Mesendoderm (in vitro differentiated cells): ENCODE results near the gene MAL.

Experiments
- DNase-seq: peaks from one replicate; pipeline ENCODE4 v3.0.0; 2013
- H2AK5ac ChIP-seq: 2 replicates; pipeline ENCODE4 v1.6.1; 2013; ENCODE audit warnings: low read length, inconsistent platforms
- H2BK120ac ChIP-seq: 2 replicates; pipeline ENCODE4 v1.6.1; 2013; ENCODE audit warnings: low read depth, mild to moderate bottlenecking, low read length, moderate library complexity, mixed read lengths
- H2BK15ac ChIP-seq: replicated peaks from 2 replicates; pipeline ENCODE4 v1.6.1; 2013; ENCODE audit warnings: low read depth, mild to moderate bottlenecking, moderate library complexity
- H2BK5ac ChIP-seq: 2 replicates; pipeline ENCODE4 v1.6.1; 2013; ENCODE audit warnings: low read length, inconsistent platforms
- H3K18ac ChIP-seq: 2 replicates; pipeline ENCODE4 v1.6.1; 2013; ENCODE audit warnings: mild to moderate bottlenecking, low read length, mixed read lengths
- H3K23ac ChIP-seq: one replicate; pipeline ENCODE4 v1.6.1; 2013; ENCODE audit warnings: low read length
- H3K27ac ChIP-seq: 2 replicates; pipeline ENCODE4 v1.5.1; 2013; ENCODE audit warnings: low read depth, mild to moderate bottlenecking, inconsistent platforms, low read length, moderate library complexity
- H3K27me3 ChIP-seq: 2 replicates; pipeline ENCODE4 v1.6.1; 2013; ENCODE audit warnings: low read length, control low read depth, mild to moderate bottlenecking, inconsistent platforms; ENCODE audit not compliant: insufficient read depth, poor library complexity
- H3K36me3 ChIP-seq: 2 replicates; pipeline ENCODE4 v1.6.1; 2013; ENCODE audit warnings: low read length, inconsistent platforms; ENCODE audit not compliant: control insufficient read depth, insufficient read depth
- H3K4ac ChIP-seq: one replicate; pipeline ENCODE4 v1.6.1; 2013; ENCODE audit warnings: low read depth, mild to moderate bottlenecking, low read length, moderate library complexity
- H3K4me1 ChIP-seq: 2 replicates; pipeline ENCODE4 v1.6.1; 2013; ENCODE audit warnings: low read depth, low read length, inconsistent platforms; ENCODE audit not compliant: control insufficient read depth
- H3K4me2 ChIP-seq: 2 replicates; pipeline ENCODE4 v1.6.1; 2013; ENCODE audit warnings: low read length
- H3K4me3 ChIP-seq: 2 replicates; pipeline ENCODE4 v1.5.1; 2013; ENCODE audit warnings: mild to moderate bottlenecking, low read length
- H3K56ac ChIP-seq: one replicate; pipeline ENCODE4 v1.6.1; 2013; ENCODE audit warnings: low read length
- H3K79me1 ChIP-seq: 2 replicates; pipeline ENCODE4 v1.6.1; 2013; ENCODE audit warnings: low read length, inconsistent platforms
- H3K79me2 ChIP-seq: 2 replicates; pipeline ENCODE4 v1.6.1; 2013; ENCODE audit warnings: mild to moderate bottlenecking, low read length; ENCODE audit not compliant: control insufficient read depth, insufficient read depth
- H3K9ac ChIP-seq: 2 replicates; pipeline ENCODE4 v1.6.1; 2013; ENCODE audit warnings: low read length, inconsistent platforms
- H4K5ac ChIP-seq: one replicate; pipeline ENCODE4 v1.6.1; 2013; ENCODE audit warnings: low read length
- H4K8ac ChIP-seq: one replicate; pipeline ENCODE4 v1.6.1; 2013; ENCODE audit warnings: low read depth, mild to moderate bottlenecking, control low read depth, low read length, moderate library complexity
- WGBS: extraction: QIAGEN DNeasy Blood & Tissue Kit; methylation state at CpG from one replicate; pipeline ENCODE4 v1.1.7; 2013; ENCODE audit warnings: low lambda C conversion rate, missing lambda C conversion rate; ENCODE audit not compliant: insufficient coverage; ENCODE audit errors: extremely low coverage; 5-methylcytosine and 5-hydroxymethylcytosine counted together

MAL gene

DNA sequence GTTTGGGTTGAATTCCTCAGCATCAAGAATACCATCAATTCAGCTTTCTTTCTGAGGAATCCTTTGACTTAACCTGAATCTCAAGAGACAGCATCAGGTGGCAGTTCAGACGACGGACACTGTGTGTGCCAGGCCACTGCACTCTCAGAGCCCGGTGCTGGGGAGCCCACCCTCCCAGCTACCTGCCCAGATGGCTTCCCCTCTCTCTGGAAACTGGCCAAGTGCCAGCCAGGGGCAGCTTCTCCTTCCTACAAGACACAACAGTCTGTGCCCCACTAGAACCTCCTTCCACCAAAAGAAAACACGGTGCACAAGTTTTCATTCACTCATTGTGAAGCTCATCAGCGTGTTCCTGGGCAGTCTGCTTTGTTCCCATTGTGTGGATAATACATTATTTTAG is 28.5 kb downstream of the MAL start:
- Histone ChIP-seq H2BK15ac (no peak overlapping the region), H3K18ac (no peak overlapping the region), H3K27me3 (no peaks in the 10 kb centered on the region)

DNA sequence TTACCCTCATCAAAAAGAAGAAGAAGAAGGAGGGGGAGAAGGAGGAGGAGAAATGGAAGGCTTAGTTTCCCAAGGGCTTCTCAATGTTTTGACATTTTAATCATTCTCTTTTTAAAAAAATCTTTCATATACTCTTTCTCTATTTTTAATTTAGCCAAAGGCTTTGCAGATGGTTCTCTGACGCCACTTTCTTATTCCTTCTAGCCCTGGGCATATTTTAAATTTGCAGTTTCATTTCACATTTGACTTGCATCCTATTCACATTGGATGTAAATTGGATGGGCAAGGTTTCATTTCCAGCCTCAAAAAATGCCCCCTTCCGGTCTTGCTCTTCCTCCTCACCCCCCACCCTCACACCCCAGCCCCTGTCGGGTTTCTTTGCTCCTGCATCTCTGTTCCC is 29.8 kb downstream of the MAL start:
- H3K4me3 ChIP-seq: no peak overlapping the region
- H3K4ac ChIP-seq: no peak overlapping the region
- no peaks in the 10 kb centered on the region for H3K27me3 ChIP-seq
- no peak overlapping the region for H2AK5ac ChIP-seq
- no peak overlapping the region for H3K18ac ChIP-seq
- H3K79me2 ChIP-seq: no peaks in the 10 kb centered on the region
- H3K36me3 ChIP-seq: no peaks in the 10 kb centered on the region
- no peak overlapping the region for H4K8ac ChIP-seq
- H2BK15ac ChIP-seq: no peak overlapping the region
- no peak overlapping the region for H3K9ac ChIP-seq
- DNase-seq: no peak
- H4K5ac ChIP-seq: no peak overlapping the region
- H3K4me2 ChIP-seq: no peak overlapping the region
- H3K27ac ChIP-seq: no peak overlapping the region
- WGBS: no CpG with 5 or more reads among the region's 3 CpGs
- no peak overlapping the region for H2BK120ac ChIP-seq
- H2BK5ac ChIP-seq: no peak overlapping the region
- H3K79me1 ChIP-seq: no peaks in the 10 kb centered on the region
- H3K4me1 ChIP-seq: no peaks in the 10 kb centered on the region
- no peak overlapping the region for H3K23ac ChIP-seq
- no peak overlapping the region for H3K56ac ChIP-seq

More for the DNA sequence above, 28.5 kb downstream of the MAL start:
- H3K23ac ChIP-seq: no peak overlapping the region
- no peaks in the 10 kb centered on the region for H3K4me1 ChIP-seq
- H3K4me2 ChIP-seq: no peak overlapping the region
- no peak overlapping the region for H3K4me3 ChIP-seq
- H2BK5ac ChIP-seq: no peak overlapping the region
- no peaks in the 10 kb centered on the region for H3K36me3 ChIP-seq
- no peak overlapping the region for H3K4ac ChIP-seq
- no peak overlapping the region for H3K27ac ChIP-seq
- H3K56ac ChIP-seq: no peak overlapping the region
- no peak for DNase-seq
- no peaks in the 10 kb centered on the region for H3K79me2 ChIP-seq
- no peak overlapping the region for H4K5ac ChIP-seq
- WGBS: no CpG with 5 or more reads among the region's 5 CpGs
- H2AK5ac ChIP-seq: no peak overlapping the region
- no peak overlapping the region for H2BK120ac ChIP-seq
- no peak overlapping the region for H3K9ac ChIP-seq
- H3K79me1 ChIP-seq: no peaks in the 10 kb centered on the region
- H4K8ac ChIP-seq: no peak overlapping the region

- no peak overlapping the region for H3K18ac ChIP-seq
- no peak overlapping the region for H2BK5ac ChIP-seq
- H3K79me1 ChIP-seq: no peaks in the 10 kb centered on the region
- no peak overlapping the region for H3K4ac ChIP-seq
- WGBS: no CpG with 5 or more reads among the region's 8 CpGs
- no peaks in the 10 kb centered on the region for H3K79me2 ChIP-seq
- H3K23ac ChIP-seq: no peak overlapping the region
- no peaks in the 10 kb centered on the region for H3K4me1 ChIP-seq
- H3K27ac ChIP-seq: no peak overlapping the region
- no peak overlapping the region for H2BK15ac ChIP-seq
- H2BK120ac ChIP-seq: no peak overlapping the region
- no peak overlapping the region for H3K4me2 ChIP-seq
- H2AK5ac ChIP-seq: no peak overlapping the region
- DNase-seq: no peak
- no peak overlapping the region for H4K8ac ChIP-seq
- no peak overlapping the region for H3K9ac ChIP-seq
- H3K56ac ChIP-seq: no peak overlapping the region
- H3K27me3 ChIP-seq: no peaks in the 10 kb centered on the region
- no peaks in the 10 kb centered on the region for H3K36me3 ChIP-seq
- no peak overlapping the region for H3K4me3 ChIP-seq
- no peak overlapping the region for H4K5ac ChIP-seq
Observed at GRCh38 chr2:95056044-95056443, 30.5 kb downstream of the MAL start.

- no peak overlapping the region for H3K18ac ChIP-seq
- no peak overlapping the region for H3K4me3 ChIP-seq
- no peak overlapping the region for H3K9ac ChIP-seq
- no peak overlapping the region for H4K5ac ChIP-seq
- H3K79me1 ChIP-seq: no peaks in the 10 kb centered on the region
- H3K4me2 ChIP-seq: no peak overlapping the region
- no peak overlapping the region for H3K23ac ChIP-seq
- no peak overlapping the region for H3K4ac ChIP-seq
- no peaks in the 10 kb centered on the region for H3K4me1 ChIP-seq
- no peaks in the 10 kb centered on the region for H3K79me2 ChIP-seq
- H3K36me3 ChIP-seq: no peaks in the 10 kb centered on the region
- H3K56ac ChIP-seq: no peak overlapping the region
- no peak overlapping the region for H2BK5ac ChIP-seq
- H3K27me3 ChIP-seq: no peaks in the 10 kb centered on the region
- H4K8ac ChIP-seq: no peak overlapping the region
- H2BK15ac ChIP-seq: no peak overlapping the region
- no peak overlapping the region for H3K27ac ChIP-seq
- H2AK5ac ChIP-seq: no peak overlapping the region
- DNase-seq: no peak
- no CpG with 5 or more reads among the region's 15 CpGs for WGBS
- H2BK120ac ChIP-seq: no peak overlapping the region
Observed at GRCh38 chr2:95056461-95057459, 31.3 kb downstream of the MAL start.

- WGBS: no CpG with 5 or more reads among the region's 28 CpGs
- Histone ChIP-seq H3K4me2 (no peak overlapping the region), H4K5ac (no peak overlapping the region), H2BK5ac (no peak overlapping the region), H2BK120ac (no peak overlapping the region), H3K4me1 (no peaks in the 10 kb centered on the region), H3K36me3 (no peaks in the 10 kb centered on the region), H3K27me3 (no peaks in the 10 kb centered on the region), H3K79me1 (no peaks in the 10 kb centered on the region), H3K4ac (no peak overlapping the region), H4K8ac (no peak overlapping the region), H3K56ac (no peak overlapping the region), H3K4me3 (no peak overlapping the region), H2BK15ac (no peak overlapping the region), H3K79me2 (no peaks in the 10 kb centered on the region), H2AK5ac (no peak overlapping the region), H3K23ac (no peak overlapping the region), H3K27ac (no peak overlapping the region), H3K9ac (no peak overlapping the region), H3K18ac (no peak overlapping the region)
- no peak for DNase-seq
Observed at GRCh38 chr2:95057535-95058370, 32.2 kb downstream of the MAL start.
